Naive B cell (primary cell): ENCODE results near the gene TGFBRAP1. TPM values are rescaled to one million over a fixed set of nuclear protein-coding genes. Genes with fewer than 3 reads are reported as not detected.

Source experiments
- ATAC-seq, 2 donors: fragments of 150-1000 bp; cut with Tn5 transposase; 2 replicates each; pipeline ENCODE4 v1.10.0; 2021; ENCODE audit warnings: low read depth in 2 of 2, mild to moderate bottlenecking in 2 of 2, moderate library complexity in 2 of 2
- DNase-seq: peaks from one replicate; pipeline ENCODE4 v3.0.0; 2022
- H3K27ac Mint-ChIP-seq, 6 donors: one replicate each; pipeline ENCODE4 v1.8.0; 2020 to 2022; ENCODE audit warnings: mild to moderate bottlenecking in 6 of 6, mixed read lengths in 6 of 6, moderate library complexity in 5 of 6, inconsistent platforms in 2 of 6
- H3K27me3 Mint-ChIP-seq, 3 donors: one replicate each; pipeline ENCODE4 v1.8.0; 2021 to 2022; ENCODE audit warnings: mixed read lengths in 3 of 3, mild to moderate bottlenecking in 1 of 3
- H3K36me3 Mint-ChIP-seq, 2 donors: one replicate each; pipeline ENCODE4 v1.8.0; 2020 to 2022; ENCODE audit warnings: mixed read lengths in 2 of 2, inconsistent platforms in 1 of 2, mild to moderate bottlenecking in 1 of 2
- H3K4me1 Mint-ChIP-seq, 3 donors: one replicate each; pipeline ENCODE4 v1.8.0; 2020 to 2022; ENCODE audit warnings: mixed read lengths in 3 of 3, inconsistent platforms in 1 of 3, mild to moderate bottlenecking in 1 of 3, moderate library complexity in 1 of 3
- H3K4me3 Mint-ChIP-seq, 8 donors: one replicate each; pipeline ENCODE4 v1.8.0; 2020 to 2022; ENCODE audit warnings: mild to moderate bottlenecking in 8 of 8, mixed read lengths in 8 of 8, moderate library complexity in 8 of 8, inconsistent platforms in 2 of 8
- H3K9me3 Mint-ChIP-seq, 7 donors: one replicate each; pipeline ENCODE4 v1.8.0; 2020 to 2022; ENCODE audit warnings: mixed read lengths in 7 of 7, mild to moderate bottlenecking in 5 of 7, inconsistent platforms in 2 of 7, moderate library complexity in 1 of 7
- polyA plus RNA-seq, 6 donors: library from polyadenylated mRNA; unstranded; fragments of 300-500 nt; fragmentation: Illumina TruSeq; gene quantifications; one replicate each; pipeline ENCODE4 v1.2.3, GENCODE V29; 2021; ENCODE audit warnings: low read depth in 6 of 6

The TGFBRAP1 gene
- polyA plus RNA-seq, 6 donors from 2014 or later, result 17.2 to 31.2 (median 20.5) TPM

GRCh38 chr2:105368759-105369408 lies 39.3 kb upstream of the TGFBRAP1 start:
- ATAC-seq (no peak), DNase-seq (no peak)
- Mint-ChIP-seq H3K27me3 (peaks cover 7 to 16% (median 8%) of the 10 kb centered on the region in 3 donors), H3K4me3 (peak overlapping the region in 1 of 8 donors; percentile 65), H3K27ac (no peak overlapping the region), H3K4me1 (peaks cover 5 to 12% (median 9%) of the 10 kb centered on the region in 3 donors), H3K36me3 (no peaks in the 10 kb centered on the region), H3K9me3 (no peaks in the 10 kb centered on the region)

- peak overlapping the region in 1 of 6 donors; percentile 87 for H3K27ac Mint-ChIP-seq
- H3K4me3 Mint-ChIP-seq, result peak overlapping the region in 1 of 8 donors; percentile 50
- DNase-seq, result no peak
Observed at GRCh38 chr2:105365206-105365605, 35.7 kb upstream of the TGFBRAP1 start.

GRCh38 chr2:105364436-105365139 lies 35.1 kb upstream of the TGFBRAP1 start:
- peak overlapping the region in 1 of 6 donors; percentile 41 for H3K27ac Mint-ChIP-seq
- peak overlapping the region in 1 of 8 donors; percentile 50 for H3K4me3 Mint-ChIP-seq
- H3K36me3 Mint-ChIP-seq, result peaks cover 10 to 11% of the 10 kb centered on the region in 2 donors
- H3K9me3 Mint-ChIP-seq, result no peaks in the 10 kb centered on the region
- peaks cover 11 to 20% (median 13%) of the 10 kb centered on the region in 3 donors for H3K4me1 Mint-ChIP-seq
- peaks cover under 1 to 8% (median 2%) of the 10 kb centered on the region in 3 donors for H3K27me3 Mint-ChIP-seq
- DNase-seq (no peak), ATAC-seq (no peak)

More at GRCh38 chr2:105365206-105365605, 35.7 kb upstream of the TGFBRAP1 start:
- peaks cover 17 to 26% (median 17%) of the 10 kb centered on the region in 3 donors for H3K4me1 Mint-ChIP-seq
- H3K27me3 Mint-ChIP-seq, result peaks cover 3 to 14% (median 8%) of the 10 kb centered on the region in 3 donors
- ATAC-seq, result no peak
- no peaks in the 10 kb centered on the region for H3K9me3 Mint-ChIP-seq
- peaks cover 6 to 7% of the 10 kb centered on the region in 2 donors for H3K36me3 Mint-ChIP-seq

- peaks cover 7 to 18% (median 12%) of the 10 kb centered on the region in 3 donors for H3K4me1 Mint-ChIP-seq
- peaks cover 0 to 6% (median 2%) of the 10 kb centered on the region in 7 donors for H3K9me3 Mint-ChIP-seq
- no peak overlapping the region for H3K4me3 Mint-ChIP-seq
- peaks cover 16 to 21% of the 10 kb centered on the region in 2 donors for H3K36me3 Mint-ChIP-seq
- DNase-seq, result no peak
- H3K27ac Mint-ChIP-seq, result peak overlapping the region in 1 of 6 donors; percentile 20
- no peak for ATAC-seq
- peaks cover 0 to 6% (median 0%) of the 10 kb centered on the region in 3 donors for H3K27me3 Mint-ChIP-seq
Observed at GRCh38 chr2:105362862-105363591, 33.5 kb upstream of the TGFBRAP1 start.

GRCh38 chr2:105361102-105361889 lies 31.8 kb upstream of the TGFBRAP1 start:
- H3K4me1 Mint-ChIP-seq, result peaks cover 7 to 18% (median 12%) of the 10 kb centered on the region in 3 donors
- no peak for ATAC-seq
- H3K27me3 Mint-ChIP-seq, result peaks cover 0 to 4% (median 0%) of the 10 kb centered on the region in 3 donors
- DNase-seq, result no peak
- no peak overlapping the region for H3K4me3 Mint-ChIP-seq
- peaks cover 30 to 34% of the 10 kb centered on the region in 2 donors for H3K36me3 Mint-ChIP-seq
- peak overlapping the region in 1 of 6 donors; percentile 9 for H3K27ac Mint-ChIP-seq
- H3K9me3 Mint-ChIP-seq, result peaks cover 4 to 19% (median 13%) of the 10 kb centered on the region in 7 donors

GRCh38 chr2:105358593-105358992 lies 29.1 kb upstream of the TGFBRAP1 start:
- H3K27ac Mint-ChIP-seq, result no peak overlapping the region
- DNase-seq, result no peak
- peaks cover 7 to 30% (median 17%) of the 10 kb centered on the region in 7 donors for H3K9me3 Mint-ChIP-seq

GRCh38 chr2:105357122-105357521 lies 27.6 kb upstream of the TGFBRAP1 start:
- ATAC-seq (no peak), DNase-seq (no peak)
- Mint-ChIP-seq H3K36me3 (peaks cover 53 to 57% of the 10 kb centered on the region in 2 donors), H3K4me3 (peak overlapping the region in 1 of 8 donors; percentile 34), H3K9me3 (peaks cover 7 to 30% (median 17%) of the 10 kb centered on the region in 7 donors), H3K4me1 (peaks cover 0 to 12% (median 12%) of the 10 kb centered on the region in 3 donors), H3K27ac (peak overlapping the region in 1 of 6 donors; percentile 91), H3K27me3 (no peaks in the 10 kb centered on the region)

More at GRCh38 chr2:105358593-105358992, 29.1 kb upstream of the TGFBRAP1 start:
- Mint-ChIP-seq H3K36me3 (peaks cover 44 to 47% of the 10 kb centered on the region in 2 donors), H3K27me3 (no peaks in the 10 kb centered on the region), H3K4me3 (no peak overlapping the region), H3K4me1 (peaks cover 7 to 18% (median 12%) of the 10 kb centered on the region in 3 donors)
- no peak for ATAC-seq

GRCh38 chr2:105344704-105345345 lies 15.3 kb upstream of the TGFBRAP1 start:
- no peak for ATAC-seq
- peak; percentile 17 for DNase-seq
- peaks cover 19 to 29% of the 10 kb centered on the region in 2 donors for H3K36me3 Mint-ChIP-seq
- no peaks in the 10 kb centered on the region for H3K9me3 Mint-ChIP-seq
- H3K4me3 Mint-ChIP-seq, result peak overlapping the region in 1 of 8 donors; percentile 52
- H3K4me1 Mint-ChIP-seq, result peaks cover 0 to 5% (median 0%) of the 10 kb centered on the region in 3 donors
- peak overlapping the region in 2 of 6 donors; percentile 29 to 65 for H3K27ac Mint-ChIP-seq
- H3K27me3 Mint-ChIP-seq, result no peaks in the 10 kb centered on the region

- H3K4me1 Mint-ChIP-seq, result peaks cover 11 to 31% (median 22%) of the 10 kb centered on the region in 3 donors
- no peak for DNase-seq
- H3K27ac Mint-ChIP-seq, result peak overlapping the region in 2 of 6 donors; percentile 15 to 45
- H3K4me3 Mint-ChIP-seq, result peak overlapping the region in 5 of 8 donors; percentile 45 to 98 (median 96)
- ATAC-seq, result no peak
- H3K27me3 Mint-ChIP-seq, result no peaks in the 10 kb centered on the region
- H3K36me3 Mint-ChIP-seq, result peaks cover 4 to 18% of the 10 kb centered on the region in 2 donors
- no peaks in the 10 kb centered on the region for H3K9me3 Mint-ChIP-seq
Observed at GRCh38 chr2:105339414-105339813, 9.9 kb upstream of the TGFBRAP1 start.

- ATAC-seq (no peak), DNase-seq (no peak)
- H3K9me3 Mint-ChIP-seq, result no peaks in the 10 kb centered on the region
- H3K27me3 Mint-ChIP-seq, result no peaks in the 10 kb centered on the region
- peaks cover 4 to 14% of the 10 kb centered on the region in 2 donors for H3K36me3 Mint-ChIP-seq
- H3K27ac Mint-ChIP-seq, result peak overlapping the region; percentile 88 to 100 (median 100)
- peaks cover 11 to 31% (median 22%) of the 10 kb centered on the region in 3 donors for H3K4me1 Mint-ChIP-seq
- H3K4me3 Mint-ChIP-seq, result peak overlapping the region; percentile 96 to 100 (median 98)
Observed at GRCh38 chr2:105338020-105338385, 8.5 kb upstream of the TGFBRAP1 start.

GRCh38 chr2:105337122-105338019 lies 7.8 kb upstream of the TGFBRAP1 start, which contains the start of gene C2orf49:
C2orf49 (plus strand) TSS chr2:105337540; CDS start chr2:105337588, 48 bp downstream.
- peaks cover 4 to 10% of the 10 kb centered on the region in 2 donors for H3K36me3 Mint-ChIP-seq
- H3K4me3 Mint-ChIP-seq, result peak within 1 kb of the TSS; percentile 96 to 100 (median 98)
- H3K9me3 Mint-ChIP-seq, result no peaks in the 10 kb centered on the region
- peak; percentile 90 for DNase-seq
- H3K27ac Mint-ChIP-seq, result peak within 1 kb of the TSS; percentile 100
- peak; percentile 93 to 94 for ATAC-seq
- no peaks in the 10 kb centered on the region for H3K27me3 Mint-ChIP-seq
- H3K4me1 Mint-ChIP-seq, result peaks cover 11 to 31% (median 22%) of the 10 kb centered on the region in 3 donors
